GM23338 (cell line): ENCODE measurements around the gene DNLZ. TPM values are rescaled to one million over a fixed set of nuclear protein-coding genes. Genes with fewer than 3 reads are reported as not detected.

Experiments used
- ATAC-seq: fragments of 200-7000 bp; cut with Tn5 transposase; 3 replicates; pipeline ENCODE4 v1.9.1; 2020
- DNase-seq: peaks from one replicate; pipeline ENCODE4 v3.0.0-alpha.2; 2015; ENCODE audit warnings: low spot score
- H2AFZ ChIP-seq: fragments of 200-600 bp; sonication (generic); 2 replicates; pipeline ENCODE4 v1.8.0; 2016; ENCODE audit warnings: antibody characterized with exemption, mild to moderate bottlenecking, moderate library complexity
- H3F3A ChIP-seq: fragments of 200-600 bp; sonication (generic); replicated peaks from 2 replicates; pipeline ENCODE4 v1.8.0; 2017; ENCODE audit warnings: antibody characterized with exemption, mixed run types, low read depth
- H3K27ac ChIP-seq: fragments of 200-600 bp; sonication (generic); 2 replicates; pipeline ENCODE4 v1.6.1; 2016; ENCODE audit warnings: low read depth
- H3K27me3 ChIP-seq: fragments of 200-600 bp; sonication (generic); 2 replicates; pipeline ENCODE4 v1.8.0; 2016; ENCODE audit warnings: mild to moderate bottlenecking, mixed run types, moderate library complexity; ENCODE audit not compliant: insufficient read depth
- H3K36me3 ChIP-seq: fragments of 200-600 bp; sonication (generic); 2 replicates; pipeline ENCODE4 v1.8.0; 2016; ENCODE audit warnings: mild to moderate bottlenecking; ENCODE audit not compliant: insufficient read depth
- H3K4me1 ChIP-seq: fragments of 200-600 bp; sonication (generic); 2 replicates; pipeline ENCODE4 v1.8.0; 2016; ENCODE audit warnings: mild to moderate bottlenecking, moderate library complexity; ENCODE audit not compliant: insufficient read depth
- H3K4me2 ChIP-seq: fragments of 200-600 bp; sonication (generic); 2 replicates; pipeline ENCODE4 v1.7.1; 2017; ENCODE audit warnings: mixed run types
- H3K4me3 ChIP-seq: fragments of 200-600 bp; sonication (generic); 2 replicates; pipeline ENCODE4 v1.6.1; 2016; ENCODE audit warnings: mixed run types
- H3K79me2 ChIP-seq: fragments of 200-600 bp; sonication (generic); replicated peaks from 2 replicates; pipeline ENCODE4 v1.8.0; 2017; ENCODE audit warnings: mild to moderate bottlenecking; ENCODE audit not compliant: insufficient read depth
- H3K9me2 ChIP-seq: fragments of 200-600 bp; sonication (generic); 2 replicates; pipeline ENCODE4 v1.8.0; 2017; ENCODE audit not compliant: insufficient read depth
- H4K20me1 ChIP-seq: fragments of 200-600 bp; sonication (generic); replicated peaks from 2 replicates; pipeline ENCODE4 v1.8.0; 2017; ENCODE audit warnings: mild to moderate bottlenecking; ENCODE audit not compliant: insufficient read depth
- H3K27ac Mint-ChIP-seq: 2 replicates; pipeline ENCODE4 v1.8.0; 2020; ENCODE audit warnings: inconsistent platforms, mild to moderate bottlenecking, moderate library complexity, mixed read lengths
- H3K27me3 Mint-ChIP-seq: 3 replicates; pipeline ENCODE4 v1.8.0; 2022; ENCODE audit warnings: low read depth, mild to moderate bottlenecking, moderate library complexity, mixed read lengths, inconsistent platforms; ENCODE audit not compliant: insufficient read depth, poor library complexity
- H3K36me3 Mint-ChIP-seq: 3 replicates; pipeline ENCODE4 v1.8.0; 2021; ENCODE audit warnings: low read depth, mild to moderate bottlenecking, inconsistent platforms, moderate library complexity, mixed read lengths
- H3K4me1 Mint-ChIP-seq: 3 replicates; pipeline ENCODE4 v1.8.0; 2020; ENCODE audit warnings: mild to moderate bottlenecking, inconsistent platforms, mixed read lengths
- H3K4me3 Mint-ChIP-seq: 3 replicates; pipeline ENCODE4 v1.8.0; 2021; ENCODE audit warnings: moderate library complexity, mild to moderate bottlenecking, inconsistent platforms, mixed read lengths
- H3K9me3 Mint-ChIP-seq: 3 replicates; pipeline ENCODE4 v1.8.0; 2020; ENCODE audit warnings: moderate library complexity, mild to moderate bottlenecking, inconsistent platforms, mixed read lengths
- CTCF ChIP-seq, 2 experiments: fragments of 200-600 bp in 1 of 2; sonication (generic) in 1 of 2; conservative IDR thresholded peaks; 2 replicates each; pipeline versions ENCODE4 v1.5.1 to v1.6.1; 2016 to 2017; ENCODE audit warnings: antibody characterized with exemption in 2 of 2, low read depth in 2 of 2, mild to moderate bottlenecking in 2 of 2, moderate library complexity in 1 of 2
- EZH2 ChIP-seq: fragments of 200-600 bp; sonication (generic); IDR thresholded peaks from one replicate; pipeline ENCODE4 v1.8.0; 2017; ENCODE audit warnings: antibody characterized with exemption, mild to moderate bottlenecking, low read depth; ENCODE audit not compliant: unreplicated experiment
- EZH2phosphoT487 ChIP-seq: fragments of 200-600 bp; sonication (generic); IDR thresholded peaks from one replicate; pipeline ENCODE4 v1.8.1; 2018; ENCODE audit warnings: antibody characterized with exemption; ENCODE audit not compliant: unreplicated experiment
- JUNB ChIP-seq: IDR thresholded peaks from one replicate; pipeline ENCODE4 v1.6.1; 2016; ENCODE audit warnings: antibody characterized with exemption; ENCODE audit not compliant: unreplicated experiment
- REST ChIP-seq: IDR thresholded peaks from one replicate; pipeline ENCODE4 v1.6.1; 2018; ENCODE audit warnings: antibody characterized with exemption; ENCODE audit not compliant: unreplicated experiment
- ZNF462 ChIP-seq: fragments of 250-450 bp; sonication (Bioruptor Pico); IDR thresholded peaks from 2 replicates; pipeline ENCODE4 v1.5.0; 2020; ENCODE audit warnings: mild to moderate bottlenecking, moderate library complexity
- polyA plus RNA-seq: library from polyadenylated mRNA; unstranded; fragments of >200 nt; fragmentation: Nextera tagmentation; extraction: Ambion mirVana; gene quantifications from 2 replicates; pipeline ENCODE4 v1.2.1, GENCODE V29; 2016
- total RNA-seq: library from RNA; depleted of rRNA; stranded (reverse); fragments of >200 nt; shearing (Covaris generic); gene quantifications from 2 replicates; pipeline ENCODE4 v1.2.3, GENCODE V29; 2014

The DNLZ gene
- total and polyA plus RNA-seq, 2 experiments from 2014 or later: 33.4 to 53.9 TPM

- ATAC-seq: no peak
- Histone ChIP-seq H3K4me1 (no peaks in the 10 kb centered on the region), H3K9me2 (no peaks in the 10 kb centered on the region), H3K36me3 (peaks cover 22% of the 10 kb centered on the region), H4K20me1 (peaks cover 17% of the 10 kb centered on the region), H3K79me2 (peaks cover 14% of the 10 kb centered on the region), H3F3A (0 out of 2 replicates have a peak, but pooled peaks cover 4% of the 10 kb centered on the region), H3K27me3 (no peaks in the 10 kb centered on the region), H2AFZ (no peak overlapping the region), H3K27ac (no peak overlapping the region), H3K4me2 (no peak overlapping the region), H3K4me3 (no peak overlapping the region)
- Mint-ChIP-seq H3K27ac (no peak overlapping the region), H3K4me3 (no peak overlapping the region), H3K4me1 (no peaks in the 10 kb centered on the region), H3K9me3 (no peaks in the 10 kb centered on the region), H3K27me3 (no peaks in the 10 kb centered on the region), H3K36me3 (peaks cover 70% of the 10 kb centered on the region)
- DNase-seq: no peak
- TF ChIP-seq EZH2phosphoT487 (no peak), EZH2 (no peak), CTCF (conservative IDR thresholded peaks at IDR 0.05; ENCODE audit: low read depth in 2 of 2) (no peak), JUNB (no peak), ZNF462 (CRISPR knock-in tag) (no peak), REST (no peak)
Measured at GRCh38 chr9:136392538-136393449, 29.2 kb upstream of the DNLZ start.
